ENCODE results near the gene NAALADL2.
"Not testable (repeated sequence)": the region's sequence is repeated elsewhere in the genome, so short reads cannot be mapped to it uniquely, and the experiment has no call there.

The NAALADL2 gene

DNA sequence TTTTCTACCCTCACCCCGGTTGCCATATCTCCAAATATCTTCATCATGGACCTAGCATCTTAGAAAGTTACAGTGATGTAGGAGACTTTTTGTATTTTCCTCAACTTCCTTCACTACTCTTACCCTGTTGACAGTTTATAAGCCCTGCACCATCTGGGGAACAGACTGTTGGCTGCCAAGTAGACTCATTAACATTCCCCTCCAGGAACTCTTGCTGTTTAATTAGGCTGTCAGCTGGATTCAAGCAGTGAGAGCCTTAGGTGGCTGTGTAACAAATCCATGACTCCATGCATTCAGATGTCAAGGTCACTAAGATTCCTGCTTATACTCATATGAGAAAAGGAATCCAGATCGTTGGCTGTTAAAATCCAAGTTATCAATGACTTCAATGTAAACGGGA is 198.3 kb downstream of the NAALADL2 start:
- Mint-ChIP-seq H3K9me3 (peaks cover 3% of the 10 kb centered on the region), H3K27me3 (no peaks in the 10 kb centered on the region), H3K27ac (no peak overlapping the region), H3K36me3 (ENCODE audit: low read depth) (no peaks in the 10 kb centered on the region), H3K4me1 (ENCODE audit: low read depth) (no peaks in the 10 kb centered on the region), H3K4me3 (no peak overlapping the region)

GRCh38 chr3:175059788-175060187 is 200.7 kb downstream of the NAALADL2 start:
- H3K27me3 Mint-ChIP-seq, result no peaks in the 10 kb centered on the region
- no peaks in the 10 kb centered on the region for H3K36me3 Mint-ChIP-seq (ENCODE audit: low read depth)
- no peaks in the 10 kb centered on the region for H3K4me1 Mint-ChIP-seq (ENCODE audit: low read depth)
- H3K27ac Mint-ChIP-seq, result no peak overlapping the region
- H3K4me3 Mint-ChIP-seq, result no peak overlapping the region
- no peaks in the 10 kb centered on the region for H3K9me3 Mint-ChIP-seq

- Mint-ChIP-seq H3K4me3 (no peak overlapping the region), H3K4me1 (ENCODE audit: low read depth) (no peaks in the 10 kb centered on the region), H3K36me3 (ENCODE audit: low read depth) (no peaks in the 10 kb centered on the region), H3K9me3 (peaks cover 4% of the 10 kb centered on the region), H3K27me3 (no peaks in the 10 kb centered on the region), H3K27ac (no peak overlapping the region)
Measured at GRCh38 chr3:175065497-175065896, 206.4 kb downstream of the NAALADL2 start.

DNA sequence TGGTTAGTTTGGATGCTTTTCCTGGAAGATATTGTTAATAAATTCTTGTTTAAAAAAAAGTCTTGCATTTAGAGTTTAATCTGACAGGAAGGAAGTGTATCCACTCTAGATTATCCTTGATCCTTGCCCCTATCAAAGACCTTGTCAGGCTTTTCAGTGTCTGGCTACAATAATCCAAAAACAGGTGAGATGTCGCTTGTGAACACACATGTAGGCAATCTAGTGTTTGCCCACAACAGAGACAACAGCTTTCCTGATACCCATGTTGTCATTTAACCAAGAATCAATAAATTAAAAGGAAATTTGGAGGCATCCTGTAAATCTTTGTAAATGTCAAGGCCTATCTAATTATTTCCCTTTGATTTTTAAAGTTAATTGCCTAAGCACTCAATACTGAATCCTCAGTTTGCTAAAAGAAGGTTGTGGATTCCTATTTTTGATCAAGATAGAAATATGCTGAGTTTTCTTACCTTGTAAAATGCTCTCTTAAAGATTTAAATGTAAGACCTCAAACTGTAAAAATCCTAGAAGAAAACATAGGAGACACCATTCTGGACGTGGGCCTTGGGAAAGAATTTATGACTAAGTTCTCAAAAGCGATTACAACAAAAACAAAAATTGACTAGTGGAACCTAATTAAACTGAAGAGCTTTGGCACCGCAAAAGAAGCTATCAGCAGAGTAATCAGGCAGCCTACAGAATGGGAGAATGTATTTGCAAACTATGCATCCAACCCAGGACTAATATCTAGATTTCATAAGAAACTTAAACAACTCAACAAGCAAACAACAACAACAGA is 207.7 kb downstream of the NAALADL2 start:
- H3K36me3 Mint-ChIP-seq (ENCODE audit: low read depth), result no peaks in the 10 kb centered on the region
- H3K27me3 Mint-ChIP-seq, result no peaks in the 10 kb centered on the region
- no peak overlapping the region for H3K4me3 Mint-ChIP-seq
- H3K27ac Mint-ChIP-seq, result no peak overlapping the region
- peaks cover 4% of the 10 kb centered on the region for H3K9me3 Mint-ChIP-seq
- no peaks in the 10 kb centered on the region for H3K4me1 Mint-ChIP-seq (ENCODE audit: low read depth)

GRCh38 chr3:175068587-175068986 is 209.5 kb downstream of the NAALADL2 start:
- H3K4me1 Mint-ChIP-seq (ENCODE audit: low read depth), result no peaks in the 10 kb centered on the region
- H3K27ac Mint-ChIP-seq, result no peak overlapping the region
- H3K9me3 Mint-ChIP-seq, result peaks cover 4% of the 10 kb centered on the region
- H3K4me3 Mint-ChIP-seq, result no peak overlapping the region
- H3K36me3 Mint-ChIP-seq (ENCODE audit: low read depth), result no peaks in the 10 kb centered on the region
- no peaks in the 10 kb centered on the region for H3K27me3 Mint-ChIP-seq

GRCh38 chr3:175070946-175071345 is 211.8 kb downstream of the NAALADL2 start:
- no peaks in the 10 kb centered on the region for H3K4me1 Mint-ChIP-seq (ENCODE audit: low read depth)
- H3K9me3 Mint-ChIP-seq, result no peaks in the 10 kb centered on the region
- H3K27ac Mint-ChIP-seq, result no peak overlapping the region
- no peak overlapping the region for H3K4me3 Mint-ChIP-seq
- no peaks in the 10 kb centered on the region for H3K27me3 Mint-ChIP-seq
- H3K36me3 Mint-ChIP-seq (ENCODE audit: low read depth), result no peaks in the 10 kb centered on the region

GRCh38 chr3:175073219-175073905 is 214.2 kb downstream of the NAALADL2 start:
- H3K27me3 Mint-ChIP-seq, result no peaks in the 10 kb centered on the region
- H3K4me3 Mint-ChIP-seq, result no peak overlapping the region
- H3K36me3 Mint-ChIP-seq (ENCODE audit: low read depth), result no peaks in the 10 kb centered on the region
- H3K27ac Mint-ChIP-seq, result no peak overlapping the region
- H3K9me3 Mint-ChIP-seq, result no peaks in the 10 kb centered on the region
- H3K4me1 Mint-ChIP-seq (ENCODE audit: low read depth), result no peaks in the 10 kb centered on the region

DNA sequence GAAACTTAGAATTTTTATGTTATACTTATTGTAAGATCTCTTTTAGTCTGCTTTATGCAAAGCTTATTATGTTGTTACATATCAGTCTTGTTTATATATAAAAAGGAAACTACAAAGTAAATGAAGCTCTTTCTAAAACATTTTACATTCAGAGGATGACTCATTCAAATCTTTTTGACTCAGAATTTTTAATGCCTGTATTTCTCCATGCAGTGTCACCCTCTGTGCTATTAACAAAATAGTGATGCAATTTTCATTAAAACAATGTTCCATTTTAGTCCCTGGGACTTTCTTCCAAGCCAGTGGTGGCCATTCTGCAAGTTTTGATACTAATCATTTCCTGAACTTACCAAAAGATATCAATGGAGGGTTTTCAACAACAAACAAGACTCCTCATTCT is 216.1 kb downstream of the NAALADL2 start:
- no peak overlapping the region for H3K4me3 Mint-ChIP-seq
- no peaks in the 10 kb centered on the region for H3K9me3 Mint-ChIP-seq
- no peaks in the 10 kb centered on the region for H3K4me1 Mint-ChIP-seq (ENCODE audit: low read depth)

DNA sequence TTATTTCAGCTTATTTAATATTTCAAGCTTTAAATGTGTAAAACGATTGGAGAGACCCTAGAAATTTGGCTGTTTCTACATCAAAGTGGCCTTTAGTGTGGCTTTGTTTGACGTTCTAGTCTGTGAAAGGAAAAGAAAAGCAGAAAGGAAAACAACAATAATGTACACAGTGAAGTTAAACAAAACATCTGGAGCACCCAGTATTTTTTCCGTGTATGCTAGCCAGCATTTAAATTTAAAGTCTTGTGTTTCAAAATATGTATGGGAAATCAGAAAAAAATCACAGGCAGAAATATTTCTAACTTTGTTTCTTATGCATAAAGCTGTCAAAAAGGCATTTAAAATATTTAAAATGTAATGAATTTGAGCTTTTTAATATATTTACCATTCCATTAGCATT is 218.1 kb downstream of the NAALADL2 start:
- no peak overlapping the region for H3K27ac Mint-ChIP-seq
- no peaks in the 10 kb centered on the region for H3K36me3 Mint-ChIP-seq (ENCODE audit: low read depth)
- H3K27me3 Mint-ChIP-seq, result no peaks in the 10 kb centered on the region
- no peak overlapping the region for H3K4me3 Mint-ChIP-seq
- no peaks in the 10 kb centered on the region for H3K4me1 Mint-ChIP-seq (ENCODE audit: low read depth)
- H3K9me3 Mint-ChIP-seq, result no peaks in the 10 kb centered on the region

More for the DNA sequence above, 216.1 kb downstream of the NAALADL2 start:
- Mint-ChIP-seq H3K27ac (no peak overlapping the region), H3K27me3 (no peaks in the 10 kb centered on the region), H3K36me3 (ENCODE audit: low read depth) (no peaks in the 10 kb centered on the region)

GRCh38 chr3:175082631-175083030 is 223.5 kb downstream of the NAALADL2 start:
- Mint-ChIP-seq H3K9me3 (no peaks in the 10 kb centered on the region), H3K4me3 (no peak overlapping the region), H3K4me1 (ENCODE audit: low read depth) (no peaks in the 10 kb centered on the region), H3K27me3 (no peaks in the 10 kb centered on the region), H3K27ac (no peak overlapping the region), H3K36me3 (ENCODE audit: low read depth) (no peaks in the 10 kb centered on the region)

DNA sequence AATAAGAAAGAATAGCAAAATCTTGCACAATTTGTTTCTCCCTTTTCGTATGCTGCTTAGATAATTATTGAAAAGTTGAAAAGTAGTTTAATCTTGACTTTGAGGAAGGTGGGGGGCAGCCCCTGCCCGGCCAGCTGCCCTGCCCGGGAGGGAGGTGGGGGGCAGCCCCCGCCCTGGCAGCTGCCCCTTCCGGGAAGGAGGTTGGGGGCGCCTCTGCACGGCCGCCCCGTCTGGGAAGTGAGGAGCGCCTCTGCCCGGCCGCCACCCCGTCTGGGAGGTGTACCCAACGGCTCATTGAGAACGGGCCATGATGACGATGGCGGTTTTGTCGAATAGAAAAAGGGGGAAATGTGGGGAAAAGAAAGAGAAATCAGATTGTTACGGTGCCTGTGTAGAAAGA is 228.0 kb downstream of the NAALADL2 start:
- not testable (repeated sequence) for H3K27me3 Mint-ChIP-seq; H3K27ac Mint-ChIP-seq; H3K4me1 Mint-ChIP-seq (ENCODE audit: low read depth); H3K4me3 Mint-ChIP-seq; H3K36me3 Mint-ChIP-seq (ENCODE audit: low read depth); H3K9me3 Mint-ChIP-seq

- Mint-ChIP-seq H3K27me3 (no peaks in the 10 kb centered on the region), H3K27ac (no peak overlapping the region), H3K36me3 (ENCODE audit: low read depth) (no peaks in the 10 kb centered on the region), H3K4me3 (no peak overlapping the region), H3K4me1 (ENCODE audit: low read depth) (no peaks in the 10 kb centered on the region), H3K9me3 (no peaks in the 10 kb centered on the region)
Measured at GRCh38 chr3:175088766-175089380, 229.7 kb downstream of the NAALADL2 start.

DNA sequence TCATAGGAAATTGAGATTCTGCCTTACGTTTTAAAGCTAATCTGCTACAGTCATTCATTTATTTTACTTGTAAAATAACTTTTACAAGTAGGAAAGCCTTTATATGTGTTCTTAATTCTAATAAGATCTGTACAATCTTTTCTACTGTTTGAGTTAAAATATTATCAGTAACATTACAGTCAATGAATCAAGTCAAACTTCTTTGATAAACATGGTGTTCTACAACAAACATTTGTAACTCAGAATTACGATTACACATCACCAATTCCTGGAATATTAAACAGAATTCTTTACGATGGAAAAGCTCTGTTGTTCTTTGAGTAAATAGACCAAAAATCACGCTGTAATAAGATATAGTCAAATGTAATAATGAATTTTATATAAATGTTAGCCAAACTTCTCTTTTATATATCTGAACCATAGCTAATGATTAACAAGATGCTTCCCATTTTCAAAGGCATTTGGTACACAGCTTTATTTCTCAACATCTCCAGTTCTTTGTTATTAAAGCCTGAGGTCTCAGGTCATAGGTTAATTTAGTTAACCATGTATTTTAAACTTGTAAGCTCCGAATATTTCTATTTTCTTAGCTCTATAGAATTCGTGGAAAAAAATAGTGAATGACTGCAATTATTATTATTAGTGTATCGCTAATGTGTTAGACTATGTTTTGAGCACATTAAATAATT is 232.4 kb downstream of the NAALADL2 start:
- Mint-ChIP-seq H3K4me1 (ENCODE audit: low read depth) (no peaks in the 10 kb centered on the region), H3K27ac (no peak overlapping the region), H3K27me3 (no peaks in the 10 kb centered on the region)

DNA sequence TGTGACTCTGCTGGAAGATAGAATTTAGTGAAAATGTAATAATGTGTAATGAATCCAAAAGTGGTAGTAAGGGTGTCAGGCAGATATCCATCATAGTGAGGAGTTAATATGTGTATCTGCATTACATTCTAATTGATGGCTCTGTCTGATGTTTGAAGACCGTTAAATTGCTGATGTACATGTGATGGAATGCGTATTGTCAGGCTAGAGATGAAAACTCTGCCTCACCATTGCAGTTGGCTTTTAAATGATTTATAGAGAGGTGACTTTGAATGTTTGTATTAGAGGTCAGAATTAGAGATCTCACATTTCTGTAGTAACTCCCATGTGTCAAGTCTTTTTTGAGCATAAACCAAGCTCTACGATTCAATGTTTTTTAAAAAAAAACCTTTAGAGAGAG is 234.6 kb downstream of the NAALADL2 start:
- no peaks in the 10 kb centered on the region for H3K4me1 Mint-ChIP-seq (ENCODE audit: low read depth)
- no peak overlapping the region for H3K4me3 Mint-ChIP-seq
- H3K27me3 Mint-ChIP-seq, result no peaks in the 10 kb centered on the region
- H3K27ac Mint-ChIP-seq, result no peak overlapping the region
- peaks cover 5% of the 10 kb centered on the region for H3K9me3 Mint-ChIP-seq
- H3K36me3 Mint-ChIP-seq (ENCODE audit: low read depth), result no peaks in the 10 kb centered on the region

More for the DNA sequence above, 232.4 kb downstream of the NAALADL2 start:
- no peaks in the 10 kb centered on the region for H3K9me3 Mint-ChIP-seq
- H3K36me3 Mint-ChIP-seq (ENCODE audit: low read depth), result no peaks in the 10 kb centered on the region
- H3K4me3 Mint-ChIP-seq, result no peak overlapping the region

GRCh38 chr3:175094344-175094743 is 235.2 kb downstream of the NAALADL2 start:
- H3K27ac Mint-ChIP-seq, result no peak overlapping the region
- no peak overlapping the region for H3K4me3 Mint-ChIP-seq
- peaks cover 5% of the 10 kb centered on the region for H3K9me3 Mint-ChIP-seq
- no peaks in the 10 kb centered on the region for H3K27me3 Mint-ChIP-seq
- H3K36me3 Mint-ChIP-seq (ENCODE audit: low read depth), result no peaks in the 10 kb centered on the region
- no peaks in the 10 kb centered on the region for H3K4me1 Mint-ChIP-seq (ENCODE audit: low read depth)

All from stimulated activated naive CD8-positive, alpha-beta T cell treated with anti-CD3 and anti-CD28 coated beads, Interleukin-15, Interleukin-2, amounts not matched to agents 100 ng/mL and 50 ng/mL, for 24 hours (primary cell).